ENCODE measurements around the gene BCL2L15. TPM values are rescaled to one million over a fixed set of nuclear protein-coding genes. Genes with fewer than 3 reads are reported as not detected.

Gene BCL2L15
- total RNA-seq, 5 donors from 2014 or later (not counting 1 experiment from before 2014, with no cell fraction given) = 1.2 to 5.8 (median 1.7) TPM

- ChIA-PET POLR2A (interaction anchor here in 1 of 2 donors (0.6 kb wide), 1 partner anchor 71 kb away, joined by 3 read pairs; no protein-coding TSS in a partner anchor), CTCF (no interaction called here)
- H3K27me3 Mint-ChIP-seq = no peaks in the 10 kb centered on the region
- no CpG with 5 or more reads among the region's 2 CpGs for WGBS (ENCODE audit: insufficient coverage)
- ATAC-seq (replicated peaks in 1 of 4) (no peak), DNase-seq (no peak)
- Histone ChIP-seq H3K4me1 (ENCODE audit: control insufficient read depth in 1 of 2, extremely low read depth in 1 of 2, insufficient read depth in 2 of 2, low read length in 2 of 2) (peaks cover 3 to 11% of the 10 kb centered on the region in 2 experiments), H3K4me3 (ENCODE audit: control insufficient read depth in 1 of 2, extremely low read depth in 1 of 2, low read length in 1 of 2) (no peak overlapping the region), H3K27me3 (replicated peaks in 1 of 2; ENCODE audit: control insufficient read depth in 2 of 2, extremely low read depth in 1 of 2, insufficient read depth in 2 of 2, low read length in 1 of 2) (no peaks in the 10 kb centered on the region), H3K36me3 (ENCODE audit: control insufficient read depth in 2 of 2, extremely low read depth in 1 of 2, insufficient read depth in 1 of 2, low read length in 1 of 2) (peaks cover 0 to 35% of the 10 kb centered on the region in 2 donors), H3K9me3 (no peaks in the 10 kb centered on the region), H3K27ac (ENCODE audit: low read length) (no peak overlapping the region)
- peaks cover 13 to 16% (median 14%) of the 10 kb centered on the region in 3 donors for H3K4me1 Mint-ChIP-seq
- H3K36me3 Mint-ChIP-seq = peaks cover 44% of the 10 kb centered on the region
- peaks cover 0 to 9% (median 0%) of the 10 kb centered on the region in 3 donors for H3K9me3 Mint-ChIP-seq
- H3K4me3 Mint-ChIP-seq = no peak overlapping the region
- H3K27ac Mint-ChIP-seq = peak overlapping the region; percentile 6 to 15
Observed at GRCh38 chr1:113846391-113847035, 40.9 kb downstream of the BCL2L15 start.

GRCh38 chr1:113836534-113836933, 50.8 kb downstream of the BCL2L15 start:
- Histone ChIP-seq H3K4me3 (ENCODE audit: control insufficient read depth in 1 of 2, extremely low read depth in 1 of 2, low read length in 1 of 2) (no peak overlapping the region), H3K27ac (ENCODE audit: low read length) (no peak overlapping the region), H3K9me3 (no peaks in the 10 kb centered on the region), H3K27me3 (replicated peaks in 1 of 2; ENCODE audit: control insufficient read depth in 2 of 2, extremely low read depth in 1 of 2, insufficient read depth in 2 of 2, low read length in 1 of 2) (no peaks in the 10 kb centered on the region), H3K4me1 (ENCODE audit: control insufficient read depth in 1 of 2, extremely low read depth in 1 of 2, insufficient read depth in 2 of 2, low read length in 2 of 2) (no peaks in the 10 kb centered on the region), H3K36me3 (ENCODE audit: control insufficient read depth in 2 of 2, extremely low read depth in 1 of 2, insufficient read depth in 1 of 2, low read length in 1 of 2) (peaks cover 0 to 37% of the 10 kb centered on the region in 2 donors)
- POLR2A ChIA-PET = interaction anchor here (1.1 to 2.9 kb wide), 4 partner anchors 67 to 99 kb away, joined by 3 to 8 read pairs (median 5); partner anchors contain the start of gene AP4B1 (in 1 of the 2)
- no peak for DNase-seq
- no peak overlapping the region for H3K27ac Mint-ChIP-seq
- no peak for ATAC-seq (replicated peaks in 1 of 4)
- H3K27me3 Mint-ChIP-seq = no peaks in the 10 kb centered on the region
- whole genome bisulfite sequencing (ENCODE audit: insufficient coverage) = no CpG with 5 or more reads among the region's 1 CpG
- no peaks in the 10 kb centered on the region for H3K9me3 Mint-ChIP-seq
- peaks cover 5 to 7% (median 5%) of the 10 kb centered on the region in 3 donors for H3K4me1 Mint-ChIP-seq
- H3K4me3 Mint-ChIP-seq = no peak overlapping the region
- CTCF ChIA-PET = interaction anchor here (0.7 to 5.3 kb wide), 12 partner anchors 11 to 446 kb away, joined by 3 to 41 read pairs (median 7); partner anchors contain the start of genes AP4B1 (in 1 of the 2), DCLRE1B (in 1 of the 2) and HIPK1 (in 1 of the 2)
- H3K36me3 Mint-ChIP-seq = peaks cover 30% of the 10 kb centered on the region

GRCh38 chr1:113835686-113836290, 51.6 kb downstream of the BCL2L15 start:
- Mint-ChIP-seq H3K4me1 (peaks cover 5 to 7% (median 5%) of the 10 kb centered on the region in 3 donors), H3K9me3 (no peaks in the 10 kb centered on the region), H3K4me3 (no peak overlapping the region), H3K36me3 (peaks cover 25% of the 10 kb centered on the region), H3K27ac (peak overlapping the region; percentile 31 to 58), H3K27me3 (no peaks in the 10 kb centered on the region)
- Histone ChIP-seq H3K4me1 (ENCODE audit: control insufficient read depth in 1 of 2, extremely low read depth in 1 of 2, insufficient read depth in 2 of 2, low read length in 2 of 2) (no peaks in the 10 kb centered on the region), H3K4me3 (ENCODE audit: control insufficient read depth in 1 of 2, extremely low read depth in 1 of 2, low read length in 1 of 2) (no peak overlapping the region), H3K9me3 (no peaks in the 10 kb centered on the region), H3K27me3 (replicated peaks in 1 of 2; ENCODE audit: control insufficient read depth in 2 of 2, extremely low read depth in 1 of 2, insufficient read depth in 2 of 2, low read length in 1 of 2) (no peaks in the 10 kb centered on the region), H3K27ac (ENCODE audit: low read length) (no peak overlapping the region), H3K36me3 (ENCODE audit: control insufficient read depth in 2 of 2, extremely low read depth in 1 of 2, insufficient read depth in 1 of 2, low read length in 1 of 2) (peaks cover 0 to 37% of the 10 kb centered on the region in 2 donors)
- POLR2A ChIA-PET = interaction anchor here (0.6 to 2.9 kb wide), 7 partner anchors 68 to 100 kb away, joined by 3 to 8 read pairs (median 3); partner anchors contain the start of gene AP4B1 (in 1 of the 2)
- CTCF ChIA-PET = interaction anchor here (0.6 to 5.3 kb wide), 24 partner anchors 10 to 884 kb away, joined by 3 to 41 read pairs (median 3); partner anchors contain the start of genes AP4B1 (in 1 of the 2), DCLRE1B (in 1 of the 2) and HIPK1 (in 1 of the 2)
- DNase-seq (peak in 12 of 35 experiments; percentile 7 to 80 (median 23)), ATAC-seq (replicated peaks in 1 of 4) (no peak)
- no CpG with 5 or more reads among the region's 4 CpGs for WGBS (ENCODE audit: insufficient coverage)

- H3K4me1 Mint-ChIP-seq = peaks cover 5 to 6% (median 5%) of the 10 kb centered on the region in 3 donors
- no peaks in the 10 kb centered on the region for H3K27me3 Mint-ChIP-seq
- no peak overlapping the region for H3K27ac Mint-ChIP-seq
- Histone ChIP-seq H3K36me3 (ENCODE audit: control insufficient read depth in 2 of 2, extremely low read depth in 1 of 2, insufficient read depth in 1 of 2, low read length in 1 of 2) (peaks cover 0 to 41% of the 10 kb centered on the region in 2 donors), H3K27me3 (replicated peaks in 1 of 2; ENCODE audit: control insufficient read depth in 2 of 2, extremely low read depth in 1 of 2, insufficient read depth in 2 of 2, low read length in 1 of 2) (no peaks in the 10 kb centered on the region), H3K4me3 (ENCODE audit: control insufficient read depth in 1 of 2, extremely low read depth in 1 of 2, low read length in 1 of 2) (no peak overlapping the region), H3K27ac (ENCODE audit: low read length) (no peak overlapping the region), H3K4me1 (ENCODE audit: control insufficient read depth in 1 of 2, extremely low read depth in 1 of 2, insufficient read depth in 2 of 2, low read length in 2 of 2) (no peaks in the 10 kb centered on the region), H3K9me3 (no peaks in the 10 kb centered on the region)
- WGBS (ENCODE audit: insufficient coverage) = 100% methylated on average over 1 of the region's 2 CpGs
- CTCF ChIA-PET = interaction anchor here (0.9 to 5.3 kb wide), 11 partner anchors 25 to 143 kb away, joined by 3 to 41 read pairs (median 4); partner anchors contain the start of genes HIPK1 (in 2 of the 2), AP4B1 (in 1 of the 2) and DCLRE1B (in 1 of the 2)
- H3K4me3 Mint-ChIP-seq = no peak overlapping the region
- H3K9me3 Mint-ChIP-seq = no peaks in the 10 kb centered on the region
- POLR2A ChIA-PET = interaction anchor here (1.0 to 2.9 kb wide), 4 partner anchors 69 to 94 kb away, joined by 3 to 8 read pairs (median 4); partner anchors contain the start of genes AP4B1 (in 1 of the 2) and HIPK1 (in 1 of the 2)
- peaks cover 25% of the 10 kb centered on the region for H3K36me3 Mint-ChIP-seq
- ATAC-seq (replicated peaks in 1 of 4) (no peak), DNase-seq (no peak)
Observed at GRCh38 chr1:113834716-113835115, 52.7 kb downstream of the BCL2L15 start.

Other genes starting within 250 kb of the BCL2L15 start
- 10 to 100 TPM in 2 of 5 donors, 1 to 10 TPM in 3; 5.9 to 10.5 (median 9.2) TPM for gene PHTF1, start 128.1 kb downstream of the BCL2L15 start, total RNA-seq
- gene RSBN1, start 75.1 kb downstream of the BCL2L15 start, total RNA-seq = 10 to 100 TPM; 43.9 to 49.9 (median 45.1) TPM
- gene PTPN22, start 15.9 kb downstream of the BCL2L15 start, total RNA-seq = 10 to 100 TPM; 25.6 to 45.9 (median 26.6) TPM
- gene AP4B1, start 17.2 kb upstream of the BCL2L15 start, total RNA-seq = 10 to 100 TPM; 57.8 to 66.4 (median 61.5) TPM
- 1 to 10 TPM; 5.6 to 6.1 (median 5.9) TPM for gene DCLRE1B, start 17.7 kb upstream of the BCL2L15 start, total RNA-seq
- 100 to 1,000 TPM in 4 of 5 donors, 10 to 100 TPM in 1; 99.5 to 189 (median 103) TPM for gene HIPK1, start 41.7 kb upstream of the BCL2L15 start, total RNA-seq
- gene OLFML3, start 91.9 kb upstream of the BCL2L15 start, total RNA-seq = 1 to 10 TPM in 1 of 5 donors, under 1 TPM in 4; 0.23 to 1.2 (median 0.63) TPM

Measured in T-cell (primary cell).